CD4-positive, alpha-beta T cell (primary cell): ENCODE results near the gene FRS3. TPM values are rescaled to one million over a fixed set of nuclear protein-coding genes. Genes with fewer than 3 reads are reported as not detected.
"Not testable (repeated sequence)": the region's sequence is repeated elsewhere in the genome, so short reads cannot be mapped to it uniquely, and the experiment has no call there.

Experiments
- ATAC-seq: fragments of 200-7000 bp; cut with Tn5 transposase; one replicate; pipeline ENCODE4 v1.10.0; 2022; ENCODE audit warnings: mild to moderate bottlenecking; ENCODE audit not compliant: poor library complexity
- CTCF ChIA-PET: fragments of 350-600 bp; sonication (Branson Sonifier 250); formaldehyde crosslinking; loops from one replicate; lab custom pipeline; 2021; ENCODE audit warnings: antibody characterized with exemption, inconsistent platforms; lab: Charles Lee
- POLR2A ChIA-PET: fragments of 350-600 bp; sonication (Branson Sonifier 250); formaldehyde crosslinking; loops from one replicate; lab custom pipeline; 2021; ENCODE audit warnings: antibody characterized with exemption, inconsistent platforms; lab: Charles Lee
- DNase-seq, 14 experiments: peaks; one replicate each; pipeline ENCODE4 v3.0.0-alpha.2; 2013 to 2020; ENCODE audit warnings: mixed read lengths in 2 of 14
- H3K27ac ChIP-seq, 2 donors: one replicate each; pipeline versions ENCODE4 v1.5.1 to v1.7.0; 2013; ENCODE audit warnings: low read length in 2 of 2, low read depth in 1 of 2, mild to moderate bottlenecking in 1 of 2
- H3K27me3 ChIP-seq, 2 experiments: 1 replicate in 1 of 2; 2 replicates in 1 of 2; pipeline versions ENCODE4 v1.6.1 to v1.7.0; 2013; ENCODE audit warnings: low read length in 2 of 2, control low read depth in 1 of 2, mild to moderate bottlenecking in 1 of 2, moderate library complexity in 1 of 2; ENCODE audit not compliant: insufficient read depth in 2 of 2, control insufficient read depth in 1 of 2
- H3K36me3 ChIP-seq: one replicate; pipeline ENCODE4 v1.6.1; 2013; ENCODE audit warnings: low read length, control low read depth; ENCODE audit not compliant: insufficient read depth
- H3K4me1 ChIP-seq: one replicate; pipeline ENCODE4 v1.6.1; 2013; ENCODE audit warnings: low read length, control low read depth; ENCODE audit not compliant: insufficient read depth
- H3K4me3 ChIP-seq: one replicate; pipeline ENCODE4 v1.5.1; 2013; ENCODE audit warnings: mild to moderate bottlenecking, low read length, moderate library complexity
- H3K9me3 ChIP-seq, 2 experiments: 1 replicate in 1 of 2; 2 replicates in 1 of 2; pipeline versions ENCODE4 v1.6.1 to v1.7.0; 2013; ENCODE audit warnings: low read length in 2 of 2, mild to moderate bottlenecking in 2 of 2, control low read depth in 1 of 2, moderate library complexity in 1 of 2; ENCODE audit not compliant: control insufficient read depth in 1 of 2, insufficient read depth in 1 of 2
- H3K27ac Mint-ChIP-seq: one replicate; pipeline ENCODE4 v1.8.0; 2020; ENCODE audit warnings: mixed read lengths
- H3K27me3 Mint-ChIP-seq: one replicate; pipeline ENCODE4 v1.8.0; 2021; ENCODE audit warnings: mixed read lengths
- H3K36me3 Mint-ChIP-seq: one replicate; pipeline ENCODE4 v1.8.0; 2021; ENCODE audit warnings: low read depth, mixed read lengths
- H3K4me1 Mint-ChIP-seq: one replicate; pipeline ENCODE4 v1.8.0; 2021; ENCODE audit warnings: low read depth, mixed read lengths
- H3K4me3 Mint-ChIP-seq: one replicate; pipeline ENCODE4 v1.8.0; 2020; ENCODE audit warnings: mild to moderate bottlenecking, mixed read lengths
- H3K9me3 Mint-ChIP-seq: one replicate; pipeline ENCODE4 v1.8.0; 2020; ENCODE audit warnings: mixed read lengths
- CTCF ChIP-seq: fragments of 200-600 bp; IDR thresholded peaks from one replicate; pipeline ENCODE4 v1.8.0; 2022; ENCODE audit warnings: antibody characterized with exemption, mild to moderate bottlenecking
- intact Hi-C, 2 experiments: fragments of 100-400 bp; cut with DNase I in 1 of 2; cut with micrococcal nuclease in 1 of 2; formaldehyde crosslinking; loops; one replicate each; pipeline versions ENCODE4 v1.15.1 to v1.9.0; 2023 to 2025; cut with DNase I, micrococcal nuclease
- total RNA-seq, 174 experiments: library from RNA in 2 of 174; stranded (reverse) in 2 of 174; gene quantifications; one replicate each; pipeline ENCODE4 v1.2.3 and lab custom pipeline; 2021 to 2026

Gene FRS3
- total RNA-seq, 2 experiments from 2014 or later, result 4.6 to 5.4 TPM

DNA sequence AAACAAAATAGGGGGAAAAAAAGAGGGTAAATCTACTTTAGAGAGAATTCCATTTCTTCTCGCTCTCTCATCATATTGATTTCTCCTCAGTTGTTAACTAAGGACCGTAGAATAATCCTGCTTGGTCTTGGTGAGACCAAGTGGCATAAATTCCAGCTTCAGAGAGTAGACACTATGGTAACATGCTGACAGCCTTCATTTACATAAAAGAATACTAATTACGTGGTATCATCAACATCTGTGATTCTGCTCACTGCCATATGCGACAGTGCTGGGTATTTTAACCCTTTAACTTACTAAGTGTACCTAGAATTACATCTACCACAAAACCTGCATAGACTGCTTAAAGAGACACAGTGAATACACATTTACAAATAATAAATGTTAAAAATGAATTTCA lies 34.9 kb upstream of the FRS3 start:
- ChIA-PET CTCF (interaction anchor here (1.3 kb wide), 1 partner anchor 28 kb away, joined by 3 read pairs; the partner anchor contains the start of gene TOMM6), POLR2A (no interaction called here)
- no peaks in the 10 kb centered on the region for H3K9me3 Mint-ChIP-seq

GRCh38 chr6:41813956-41814355 lies 34.3 kb upstream of the FRS3 start:
- Mint-ChIP-seq H3K9me3 (no peaks in the 10 kb centered on the region), H3K36me3 (no peaks in the 10 kb centered on the region), H3K4me3 (no peak overlapping the region), H3K4me1 (no peaks in the 10 kb centered on the region), H3K27me3 (no peaks in the 10 kb centered on the region), H3K27ac (no peak overlapping the region)
- ATAC-seq (no peak), DNase-seq (no peak)
- Histone ChIP-seq H3K36me3 (no peaks in the 10 kb centered on the region), H3K27ac (no peak overlapping the region), H3K9me3 (no peaks in the 10 kb centered on the region), H3K4me3 (no peak overlapping the region), H3K27me3 (no peaks in the 10 kb centered on the region), H3K4me1 (no peaks in the 10 kb centered on the region)
- ChIA-PET POLR2A (no interaction called here), CTCF (interaction anchor here (1.1 to 1.3 kb wide), 2 partner anchors 27 to 122 kb away, joined by 3 read pairs; partner anchors contain the start of gene TOMM6)
- intact Hi-C loops, result no loop called here
- TF ChIP-seq CTCF, result no peak

More for the DNA sequence above, 34.9 kb upstream of the FRS3 start:
- ATAC-seq, result no peak
- Mint-ChIP-seq H3K4me1 (no peaks in the 10 kb centered on the region), H3K27ac (no peak overlapping the region), H3K4me3 (no peak overlapping the region), H3K27me3 (no peaks in the 10 kb centered on the region), H3K36me3 (no peaks in the 10 kb centered on the region)
- Histone ChIP-seq H3K27me3 (no peaks in the 10 kb centered on the region), H3K4me3 (no peak overlapping the region), H3K9me3 (no peaks in the 10 kb centered on the region), H3K4me1 (no peaks in the 10 kb centered on the region), H3K36me3 (no peaks in the 10 kb centered on the region), H3K27ac (no peak overlapping the region)
- intact Hi-C loops, result no loop called here
- no peak for DNase-seq
- TF ChIP-seq CTCF, result no peak

- Mint-ChIP-seq H3K4me3 (no peak overlapping the region), H3K9me3 (no peaks in the 10 kb centered on the region), H3K27ac (no peak overlapping the region), H3K36me3 (no peaks in the 10 kb centered on the region), H3K27me3 (no peaks in the 10 kb centered on the region), H3K4me1 (no peaks in the 10 kb centered on the region)
- TF ChIP-seq CTCF, result no peak
- no peak overlapping the region for H3K4me3 ChIP-seq
- H3K36me3 ChIP-seq, result no peaks in the 10 kb centered on the region
- intact Hi-C loops, result no loop called here
- H3K4me1 ChIP-seq, result no peaks in the 10 kb centered on the region
- ChIA-PET CTCF (interaction anchor here (1.1 kb wide), 1 partner anchor 122 kb away, joined by 3 read pairs; no protein-coding TSS in a partner anchor), POLR2A (no interaction called here)
- H3K9me3 ChIP-seq, result no peaks in the 10 kb centered on the region
- H3K27ac ChIP-seq, result no peak overlapping the region
- no peaks in the 10 kb centered on the region for H3K27me3 ChIP-seq
- no peak for DNase-seq
- no peak for ATAC-seq
Observed at GRCh38 chr6:41813469-41813868, 33.8 kb upstream of the FRS3 start.

GRCh38 chr6:41811946-41812345 lies 32.2 kb upstream of the FRS3 start:
- H3K4me1 ChIP-seq, H3K27me3 Mint-ChIP-seq, intact Hi-C loops, H3K36me3 ChIP-seq, H3K9me3 Mint-ChIP-seq, H3K4me1 Mint-ChIP-seq, POLR2A ChIA-PET, H3K36me3 Mint-ChIP-seq, H3K4me3 ChIP-seq, ATAC-seq, DNase-seq, H3K27ac ChIP-seq, H3K9me3 ChIP-seq, H3K27ac Mint-ChIP-seq, CTCF ChIA-PET, H3K4me3 Mint-ChIP-seq, H3K27me3 ChIP-seq: not testable (repeated sequence)
